Measurements from ENCODE around the gene VPS4A. TPM values are rescaled to one million over a fixed set of nuclear protein-coding genes. Genes with fewer than 3 reads are reported as not detected.

Gene VPS4A
- total and polyA plus RNA-seq, 2 of the 8 experiments (the other 6 are each of a cell fraction or from before 2014, with no cell fraction given) = 14.1 to 24.1 TPM

DNA sequence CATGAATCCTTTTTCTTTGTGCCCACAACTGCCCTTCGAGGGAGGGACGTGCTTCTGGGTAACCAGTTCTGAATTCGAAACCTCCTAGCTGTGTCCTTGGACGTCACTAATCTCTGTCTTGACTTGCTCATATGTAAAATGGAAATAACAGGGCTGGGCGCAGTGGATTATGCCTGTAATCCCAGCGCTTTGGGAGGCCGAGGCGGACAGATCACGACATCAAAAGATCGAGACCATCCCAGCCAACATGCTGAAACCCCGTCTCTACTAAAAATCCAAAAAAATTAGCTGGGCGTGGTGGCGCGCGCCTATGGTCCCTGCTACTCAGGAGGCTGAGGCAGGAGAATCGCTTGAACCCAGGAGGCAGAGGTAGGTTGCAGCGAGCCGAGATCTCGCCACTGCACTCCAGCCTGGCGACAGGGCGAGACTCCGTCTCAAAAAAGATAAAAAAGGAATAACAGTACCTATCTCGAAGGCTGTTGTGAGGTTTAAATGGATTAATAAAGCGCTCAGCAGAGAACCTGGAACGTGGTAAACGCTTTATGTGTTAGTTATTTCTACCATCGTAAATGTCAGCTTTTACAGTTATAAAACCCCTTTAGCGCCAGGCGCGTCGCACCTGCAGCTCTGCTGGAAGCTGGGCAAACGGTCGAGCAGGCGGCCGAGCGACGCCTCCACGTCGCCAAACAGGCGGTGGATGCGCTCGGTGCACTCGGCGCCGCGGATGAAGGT, 27.6 kb downstream of the VPS4A start:
- DNase-seq (ENCODE audit: low read depth in 1 of 2, low spot score in 2 of 2) (no peak), FAIRE-seq (no peak)
- peak overlapping the region; percentile 66 for H4K91ac ChIP-seq (replicated peaks; ENCODE audit: insufficient read length, low read length)
- H3K23me2 ChIP-seq (ENCODE audit: low read depth, low read length) = peaks cover 5% of the 10 kb centered on the region; the same call in 1 of the 2 replicates
- ChIA-PET CTCF (ENCODE audit: partially characterized antibody) (interaction anchor here (0.8 to 2.0 kb wide), 5 partner anchors 9 to 27 kb away, joined by 3 to 10 read pairs (median 4); no protein-coding TSS in a partner anchor), POLR2A (ENCODE audit: partially characterized antibody) (interaction anchor here (0.6 to 29.8 kb wide), 7 partner anchors 10 to 546 kb away, joined by 3 to 497 read pairs (median 7); partner anchors contain the start of genes CYB5B, PDF, SNTB2 and TMED6)
- peak overlapping the region; percentile 29 to 93 (median 92) for H3K9ac ChIP-seq (replicated peaks in 1 of 4; ENCODE audit: extremely low read depth in 1 of 4, low read depth in 3 of 4, low read length in 3 of 4)
- peaks cover 0 to 9% (median 3%) of the 10 kb centered on the region in 4 experiments; a peak in 4 of 7 replicates for H3K4me1 ChIP-seq (replicated peaks in 1 of 4; ENCODE audit: control insufficient read depth in 3 of 4, insufficient read depth in 4 of 4, low read length in 3 of 4)
- H2BK12ac ChIP-seq (ENCODE audit: low read depth, low read length) = no peak overlapping the region
- H2BK15ac ChIP-seq (ENCODE audit: low read length) = no peak overlapping the region
- H3K27ac ChIP-seq (ENCODE audit: low read depth, low read length) = peak overlapping the region; percentile 81; the same call in 1 of the 2 replicates
- no peak overlapping the region for H3K18ac ChIP-seq (ENCODE audit: extremely low read depth, low read length)
- no peak overlapping the region for H3K56ac ChIP-seq (replicated peaks; ENCODE audit: insufficient read length, low read depth, low read length)
- H3K23ac ChIP-seq (ENCODE audit: insufficient read length) = no peak overlapping the region
- no peak overlapping the region for H4K5ac ChIP-seq (ENCODE audit: insufficient read length, low read depth, low read length)
- H3K27me3 ChIP-seq (replicated peaks in 1 of 4; ENCODE audit: control insufficient read depth in 3 of 4, extremely low read depth in 1 of 4, insufficient read depth in 3 of 4, low read length in 3 of 4) = no peaks in the 10 kb centered on the region
- H2AK5ac ChIP-seq (ENCODE audit: low read depth, low read length) = no peak overlapping the region; the same call in 1 of the 2 replicates
- H3K4ac ChIP-seq (replicated peaks; ENCODE audit: insufficient read length, low read depth, low read length) = peak overlapping the region; percentile 63
- no peak overlapping the region for H2BK120ac ChIP-seq (replicated peaks; ENCODE audit: low read depth, low read length)
- no peaks in the 10 kb centered on the region for H3K9me3 ChIP-seq (ENCODE audit: insufficient read depth in 2 of 2, low read depth in 1 of 2, low read length in 1 of 2)
- no peak overlapping the region for H2BK20ac ChIP-seq (ENCODE audit: low read length)
- H3K4me3 ChIP-seq (ENCODE audit: extremely low read depth in 1 of 4, insufficient read depth in 2 of 4, low read depth in 3 of 4, low read length in 4 of 4) = peak overlapping the region; percentile 71 to 98 (median 92)
- peak overlapping the region; percentile 92 for H4K8ac ChIP-seq (ENCODE audit: extremely low read depth, insufficient read depth, low read length)
- 0 out of 2 replicates have a peak overlapping the region, but pooled peaks have one; percentile 53 for H2AFZ ChIP-seq (ENCODE audit: low read length)
- peaks cover 2 to 3% of the 10 kb centered on the region in 2 experiments for H4K20me1 ChIP-seq (replicated peaks in 1 of 2; ENCODE audit: control insufficient read depth in 1 of 2, insufficient read depth in 2 of 2, low read length in 2 of 2)
- H2BK5ac ChIP-seq (ENCODE audit: low read depth, low read length) = peak overlapping the region; percentile 77
- 25% methylated on average over 46 of the region's 46 CpGs; no CpG with 5 or more reads in 1 of the 2 experiments for WGBS, 2 experiments (ENCODE audit: extremely low coverage in 1 of 2, insufficient coverage in 1 of 2, insufficient read length in 1 of 2, insufficient replicate concordance in 2 of 2, low coverage in 1 of 2, low lambda C conversion rate in 2 of 2, missing lambda C conversion rate in 1 of 2)
- no peak overlapping the region for H3K14ac ChIP-seq (ENCODE audit: insufficient read length)
- H3K4me2 ChIP-seq (ENCODE audit: insufficient read depth in 1 of 2, low read depth in 2 of 2, low read length in 2 of 2) = peak overlapping the region; percentile 61 to 87
- H3K36me3 ChIP-seq (ENCODE audit: control insufficient read depth in 2 of 4, insufficient read depth in 4 of 4, low read length in 3 of 4) = peaks cover 33 to 55% (median 40%) of the 10 kb centered on the region in 4 experiments
- peaks cover 12 to 43% of the 10 kb centered on the region in 2 experiments for H3K79me2 ChIP-seq (ENCODE audit: control insufficient read depth in 1 of 2, insufficient read depth in 2 of 2, low read length in 2 of 2)
- H3K79me1 ChIP-seq (ENCODE audit: low read depth, low read length) = peaks cover 6% of the 10 kb centered on the region; the same call in 1 of the 2 replicates
- TF ChIP-seq BCL11A (IDR thresholded peaks at IDR 0.05; ENCODE audit: low read depth in 2 of 2, low read length in 2 of 2) (no peak), SP1 (IDR thresholded peaks at IDR 0.05; ENCODE audit: low read depth, low read length) (no peak), SIRT6 (IDR thresholded peaks at IDR 0.05; ENCODE audit: low read length) (no peak), EZH2 (IDR thresholded peaks at IDR 0.05; ENCODE audit: low read depth, low read length, severe bottlenecking) (no peak), TAF7 (optimal IDR thresholded peaks at IDR 0.05; ENCODE audit: borderline replicate concordance, low read depth, low read length) (no peak), SIN3A (conservative IDR thresholded peaks at IDR 0.05 in 1 of 2, IDR thresholded peaks at IDR 0.05 in 1 of 2; ENCODE audit: low read depth in 1 of 2, low read length in 2 of 2) (no peak), PHF8 (conservative IDR thresholded peaks at IDR 0.05; ENCODE audit: low read depth, low read length) (no peak), TEAD4 (IDR thresholded peaks at IDR 0.05; ENCODE audit: low read depth, low read length) (no peak)
- TF ChIP-seq, protein P1, sequence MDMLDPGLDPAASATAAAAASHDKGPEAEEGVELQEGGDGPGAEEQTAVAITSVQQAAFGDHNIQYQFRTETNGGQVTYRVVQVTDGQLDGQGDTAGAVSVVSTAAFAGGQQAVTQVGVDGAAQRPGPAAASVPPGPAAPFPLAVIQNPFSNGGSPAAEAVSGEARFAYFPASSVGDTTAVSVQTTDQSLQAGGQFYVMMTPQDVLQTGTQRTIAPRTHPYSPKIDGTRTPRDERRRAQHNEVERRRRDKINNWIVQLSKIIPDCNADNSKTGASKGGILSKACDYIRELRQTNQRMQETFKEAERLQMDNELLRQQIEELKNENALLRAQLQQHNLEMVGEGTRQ (IDR thresholded peaks at IDR 0.05; ENCODE audit: low read length) = no peak

Data from H1 (cell line).